ENCODE measurements around the gene PTPRG. TPM values are rescaled to one million over a fixed set of nuclear protein-coding genes. Genes with fewer than 3 reads are reported as not detected.

Gene PTPRG
- total RNA-seq, 1 donor from 2014 or later = 0.22 TPM

GRCh38 chr3:61680617-61681016 lies 119.2 kb downstream of the PTPRG start:
- intact Hi-C loops (cut with micrococcal nuclease) = no loop called here
- CTCF ChIA-PET = no interaction called here
- DNase-seq = no peak
- H3K36me3 Mint-ChIP-seq (ENCODE audit: low read depth) = no peaks in the 10 kb centered on the region
- no peaks in the 10 kb centered on the region for H3K27me3 Mint-ChIP-seq
- TF ChIP-seq CTCF (IDR thresholded peaks at IDR 0.05) = no peak
- no peak overlapping the region for H3K4me3 Mint-ChIP-seq
- H3K4me1 Mint-ChIP-seq = no peaks in the 10 kb centered on the region
- POLR2A ChIA-PET = no interaction called here
- ATAC-seq (ENCODE audit: low read depth) = no peak
- H3K27ac Mint-ChIP-seq = no peak overlapping the region
- H3K9me3 Mint-ChIP-seq = no peaks in the 10 kb centered on the region

- Mint-ChIP-seq H3K36me3 (ENCODE audit: low read depth) (no peaks in the 10 kb centered on the region), H3K9me3 (no peaks in the 10 kb centered on the region), H3K27ac (no peak overlapping the region), H3K27me3 (no peaks in the 10 kb centered on the region), H3K4me3 (no peak overlapping the region), H3K4me1 (no peaks in the 10 kb centered on the region)
- POLR2A ChIA-PET = interaction anchor here (0.6 kb wide), 1 partner anchor 569 kb away, joined by 5 read pairs; no protein-coding TSS in a partner anchor
- CTCF ChIA-PET = no interaction called here
- no peak for DNase-seq
- intact Hi-C loops (cut with micrococcal nuclease) = no loop called here
- TF ChIP-seq CTCF (IDR thresholded peaks at IDR 0.05) = no peak
- no peak for ATAC-seq (ENCODE audit: low read depth)
These were observed 120.3 kb downstream of the PTPRG start for GRCh38 chr3:61681636-61682035.

GRCh38 chr3:61682671-61683548 lies 121.5 kb downstream of the PTPRG start:
- H3K9me3 Mint-ChIP-seq = no peaks in the 10 kb centered on the region
- DNase-seq (no peak), ATAC-seq (ENCODE audit: low read depth) (no peak)
- H3K27me3 Mint-ChIP-seq = no peaks in the 10 kb centered on the region
- no peak overlapping the region for H3K4me3 Mint-ChIP-seq
- H3K27ac Mint-ChIP-seq = no peak overlapping the region
- H3K4me1 Mint-ChIP-seq = no peaks in the 10 kb centered on the region
- ChIA-PET CTCF (no interaction called here), POLR2A (no interaction called here)
- TF ChIP-seq CTCF (IDR thresholded peaks at IDR 0.05) = no peak
- intact Hi-C loops (cut with micrococcal nuclease) = no loop called here
- no peaks in the 10 kb centered on the region for H3K36me3 Mint-ChIP-seq (ENCODE audit: low read depth)

- Mint-ChIP-seq H3K4me1 (no peaks in the 10 kb centered on the region), H3K36me3 (ENCODE audit: low read depth) (no peaks in the 10 kb centered on the region), H3K9me3 (no peaks in the 10 kb centered on the region), H3K4me3 (no peak overlapping the region), H3K27me3 (no peaks in the 10 kb centered on the region), H3K27ac (no peak overlapping the region)
- ChIA-PET CTCF (no interaction called here), POLR2A (no interaction called here)
- ATAC-seq (ENCODE audit: low read depth) = no peak
- intact Hi-C loops (cut with micrococcal nuclease) = no loop called here
- no peak for DNase-seq
- TF ChIP-seq CTCF (IDR thresholded peaks at IDR 0.05) = no peak
These were observed 122.3 kb downstream of the PTPRG start for GRCh38 chr3:61683549-61684236.

- no peak overlapping the region for H3K27ac Mint-ChIP-seq
- intact Hi-C loops (cut with micrococcal nuclease) = no loop called here
- ChIA-PET POLR2A (no interaction called here), CTCF (no interaction called here)
- no peak overlapping the region for H3K4me3 Mint-ChIP-seq
- ATAC-seq (ENCODE audit: low read depth) (no peak), DNase-seq (no peak)
- no peaks in the 10 kb centered on the region for H3K27me3 Mint-ChIP-seq
- no peaks in the 10 kb centered on the region for H3K9me3 Mint-ChIP-seq
- H3K36me3 Mint-ChIP-seq (ENCODE audit: low read depth) = no peaks in the 10 kb centered on the region
- H3K4me1 Mint-ChIP-seq = no peaks in the 10 kb centered on the region
- TF ChIP-seq CTCF (IDR thresholded peaks at IDR 0.05) = no peak
These were observed 123.0 kb downstream of the PTPRG start for GRCh38 chr3:61684386-61684785.

All from activated B cell treated with CpG ODN at 0.5 μM for 24 hours (primary cell).